GM12878 (cell line): ENCODE data around the gene PRDM1. TPM values are rescaled to one million over a fixed set of nuclear protein-coding genes. Genes with fewer than 3 reads are reported as not detected.

Experiments
- ATAC-seq: fragments of 200-7000 bp; cut with Tn5 transposase; 3 replicates; pipeline ENCODE4 v1.9.1; 2020; ENCODE audit warnings: mild to moderate bottlenecking, moderate library complexity
- BruUV-seq: library from RNA; stranded (reverse); fragments of 400-500 nt; replicated peaks from 2 replicates; lab custom pipeline; 2021; lab: Mats Ljungman, UMichigan
- CTCF ChIA-PET: fragments of 300-600 bp; sonication (Branson Sonifier 250); formaldehyde crosslinking; extraction: SDS; loops from one replicate; lab custom pipeline; 2021; ENCODE audit warnings: inconsistent platforms; lab: Yijun Ruan, JAX
- POLR2A ChIA-PET: fragments of 350-600 bp; formaldehyde crosslinking; extraction: SDS; loops from one replicate; lab custom pipeline; 2021; ENCODE audit warnings: inconsistent platforms; lab: Charles Lee
- RAD21 ChIA-PET: fragments of 300-600 bp; sonication (Branson Sonifier 250); formaldehyde crosslinking; loops from one replicate; lab custom pipeline; 2023; ENCODE audit warnings: antibody characterized with exemption; ENCODE audit not compliant: unreplicated experiment; lab: Charles Lee
- SMC1A ChIA-PET: fragments of 300-600 bp; sonication (Branson Sonifier 250); formaldehyde crosslinking; loops from one replicate; lab custom pipeline; 2023; ENCODE audit not compliant: unreplicated experiment, uncharacterized antibody; lab: Charles Lee
- DNase-seq: peaks from one replicate; pipeline ENCODE4 v3.0.0-alpha.2; 2011; ENCODE audit warnings: low read depth, low spot score
- FAIRE-seq: peaks from 3 replicates; lab custom pipeline; 2011; peaks lifted over from hg19 to GRCh38; lab: Jason Lieb, UNC
- H2AFZ ChIP-seq: 2 replicates; pipeline ENCODE4 v1.6.0; 2011; ENCODE audit warnings: low read depth, low read length, control low read depth; ENCODE audit not compliant: control insufficient read depth
- H3K27ac ChIP-seq: 2 replicates; pipeline ENCODE4 v1.5.1; 2011; ENCODE audit warnings: control low read depth; ENCODE audit not compliant: control insufficient read depth, insufficient read depth
- H3K27me3 ChIP-seq, 2 experiments: replicated peaks in 1 of 2; 2 replicates each; pipeline versions ENCODE4 v1.6.0 to v1.6.1; 2011; ENCODE audit warnings: low read length in 1 of 2; ENCODE audit not compliant: control insufficient read depth in 2 of 2, insufficient read depth in 2 of 2
- H3K36me3 ChIP-seq, 2 experiments: 2 replicates each; pipeline ENCODE4 v1.5.1; 2011; ENCODE audit warnings: low read length in 1 of 2; ENCODE audit not compliant: control insufficient read depth in 2 of 2, insufficient read depth in 2 of 2
- H3K4me1 ChIP-seq: 2 replicates; pipeline ENCODE4 v1.6.1; 2011; ENCODE audit warnings: mild to moderate bottlenecking, low read length, moderate library complexity, mixed read lengths; ENCODE audit not compliant: control insufficient read depth, insufficient read depth
- H3K4me2 ChIP-seq: 2 replicates; pipeline ENCODE4 v1.6.0; 2011; ENCODE audit warnings: control low read depth; ENCODE audit not compliant: control insufficient read depth, insufficient read depth
- H3K4me3 ChIP-seq: fragments of 200-600 bp; sonication (generic); 2 replicates; pipeline ENCODE4 v1.5.1; 2016
- H3K79me2 ChIP-seq: 2 replicates; pipeline ENCODE4 v1.6.0; 2011; ENCODE audit warnings: low read length; ENCODE audit not compliant: control insufficient read depth, insufficient read depth
- H3K9ac ChIP-seq: 2 replicates; pipeline ENCODE4 v1.8.0; 2011; ENCODE audit warnings: low read length, control low read depth, mixed read lengths; ENCODE audit not compliant: control insufficient read depth, insufficient read depth
- H3K9me3 ChIP-seq: replicated peaks from 3 replicates; pipeline ENCODE4 v1.5.1; 2011; ENCODE audit warnings: mild to moderate bottlenecking, low read length; ENCODE audit not compliant: control insufficient read depth, insufficient read depth
- H4K20me1 ChIP-seq: 2 replicates; pipeline ENCODE4 v1.6.0; 2011; ENCODE audit not compliant: control insufficient read depth, insufficient read depth
- CEBPB ChIP-seq, 2 experiments: fragments of 150-350 bp in 1 of 2; IDR thresholded peaks; 2 replicates each; pipeline ENCODE4 v1.6.1; 2012 to 2014; ENCODE audit warnings: low read depth in 2 of 2, low read length in 2 of 2, borderline replicate concordance in 1 of 2, inconsistent platforms in 1 of 2
- LARP7 ChIP-seq: fragments of 450-650 bp; IDR thresholded peaks from 2 replicates; pipeline ENCODE4 v1.6.1; 2017; ENCODE audit warnings: mild to moderate bottlenecking
- REST ChIP-seq: IDR thresholded peaks from 2 replicates; pipeline ENCODE4 v1.6.1; 2012; ENCODE audit warnings: mild to moderate bottlenecking, low read depth, low read length
- SMC3 ChIP-seq: IDR thresholded peaks from 2 replicates; pipeline ENCODE4 v1.6.1; 2011; ENCODE audit warnings: low read length, improper control_type of control experiment, borderline replicate concordance
- TBL1XR1 ChIP-seq: IDR thresholded peaks from 2 replicates; pipeline ENCODE4 v1.6.1; 2012; ENCODE audit warnings: low read depth, low read length, improper control_type of control experiment
- WGBS: methylation state at CpG from one replicate; pipeline ENCODE4 v1.1.6; 2016; ENCODE audit warnings: low lambda C conversion rate; ENCODE audit not compliant: insufficient replicate concordance, insufficient coverage; ENCODE audit errors: missing lambda C conversion rate; 5-methylcytosine and 5-hydroxymethylcytosine counted together
- in situ Hi-C: fragments of 300-500 bp; cut with MboI; formaldehyde crosslinking; loops from 9 replicates; pipeline ENCODE4 v1.14.3; 2018; ENCODE audit warnings: mixed read lengths
- intact Hi-C: fragments of 100-400 bp; cut with micrococcal nuclease; formaldehyde crosslinking; loops from one replicate; pipeline ENCODE4 v1.14.2; 2022; ENCODE audit not compliant: unreplicated experiment
- polyA plus RNA-seq, 11 experiments: library from polyadenylated mRNA; depleted of rRNA in 4 of 11; unstranded in 6 of 11; stranded (reverse) in 5 of 11; fragments of >200 nt; fragmentation: Nextera tagmentation in 4 of 11; fragmentation: Illumina TruSeq in 1 of 11; extraction: Ambion mirVana in 4 of 11; extraction: Trizol in 1 of 11; gene quantifications; 1 replicate in 1 of 11; 2 replicates in 10 of 11; pipeline versions ENCODE4 v1.2.1 to v1.2.3, GENCODE V29; 2011 to 2016; ENCODE audit warnings: inconsistent platforms in 2 of 11, missing spikeins in 2 of 11, low read depth in 1 of 11
- total RNA-seq, 4 experiments: library from RNA; depleted of rRNA in 3 of 4; stranded (reverse); fragments of >200 nt in 3 of 4; fragmentation: Illumina TruSeq in 1 of 4; extraction: Trizol in 1 of 4; gene quantifications; 2 replicates each; pipeline versions ENCODE4 v1.2.1 to v1.2.3, GENCODE V29; 2013 to 2021

PRDM1 gene
- total and polyA plus RNA-seq, 10 of the 15 experiments (the other 5 are each of a cell fraction or from before 2014, with no cell fraction given) = 1.9 to 15.8 (median 4.1) TPM

GRCh38 chr6:106046854-106047200 lies 39.3 kb upstream of the PRDM1 start:
- 0% methylated on average over 1 of the region's 1 CpG for WGBS
- H3K9me3 ChIP-seq = no peaks in the 10 kb centered on the region
- TF ChIP-seq SMC3 (no peak), REST (no peak), LARP7 (no peak), CEBPB (IDR thresholded peaks at IDR 0.05; ENCODE audit: borderline replicate concordance in 1 of 2, low read depth in 2 of 2, low read length in 2 of 2) (no peak), TBL1XR1 (no peak)
- TF ChIP-seq, all 136 proteins: peak for 0
- POLR2A ChIA-PET = no interaction called here
- H3K4me2 ChIP-seq = no peak overlapping the region
- no peak overlapping the region for H2AFZ ChIP-seq
- SMC1A ChIA-PET = interaction anchor here (0.6 to 1.6 kb wide), 2 partner anchors 10 to 1413 kb away, joined by 3 read pairs; partner anchors contain the start of gene PDSS2
- H4K20me1 ChIP-seq = no peaks in the 10 kb centered on the region
- no peak overlapping the region for H3K4me3 ChIP-seq
- intact Hi-C loops = no loop called here
- RAD21 ChIA-PET = interaction anchor here (1.3 kb wide), 1 partner anchor 43 kb away, joined by 3 read pairs; no protein-coding TSS in a partner anchor
- no peak overlapping the region for H3K27ac ChIP-seq
- in situ Hi-C loops = no loop called here
- H3K4me1 ChIP-seq = no peaks in the 10 kb centered on the region
- peaks cover 0 to 2% of the 10 kb centered on the region in 2 experiments for H3K27me3 ChIP-seq
- FAIRE-seq = peak; percentile 38
- H3K79me2 ChIP-seq = no peaks in the 10 kb centered on the region
- DNase-seq = no peak
- no peak for ATAC-seq
- H3K9ac ChIP-seq = no peak overlapping the region
- CTCF ChIA-PET = interaction anchor here (1.2 kb wide), 1 partner anchor 177 kb away, joined by 3 read pairs; no protein-coding TSS in a partner anchor
- H3K36me3 ChIP-seq = no peaks in the 10 kb centered on the region
- BruUV-seq = no TSS peak
